ENCODE measurements around the gene ANK2. TPM values are rescaled to one million over a fixed set of nuclear protein-coding genes. Genes with fewer than 3 reads are reported as not detected.
"Not testable (repeated sequence)": the region's sequence is repeated elsewhere in the genome, so short reads cannot be mapped to it uniquely, and the experiment has no call there.

The ANK2 gene
- polyA plus RNA-seq, 4 donors: 53.4 to 70.7 (median 59.7) TPM

DNA sequence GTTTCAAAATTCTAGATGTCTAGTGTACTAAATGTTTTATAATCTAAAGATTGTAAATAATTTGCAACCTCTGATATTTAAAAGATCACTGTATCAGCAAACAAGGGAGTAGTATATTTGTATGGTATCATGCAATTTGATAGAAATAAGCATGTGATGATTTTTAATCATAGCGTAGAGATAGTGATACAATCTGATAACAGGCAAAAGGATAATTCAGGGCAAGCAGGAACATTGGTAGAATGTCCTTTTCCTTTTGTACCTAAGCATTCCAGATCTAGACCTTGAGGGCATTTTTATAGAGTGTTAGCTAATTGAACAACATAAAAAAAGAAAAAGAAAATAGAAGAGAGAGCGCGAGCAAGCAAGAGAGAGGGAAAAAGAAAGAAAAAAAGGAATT is 1.4 kb downstream of the ANK2 start:
- DNase-seq (ENCODE audit: low read depth in 4 of 4, low spot score in 3 of 4): no peak

- DNase-seq (ENCODE audit: low read depth in 4 of 4, low spot score in 3 of 4): no peak
Measured at GRCh38 chr4:113051361-113051760, 1.9 kb downstream of the ANK2 start.

- DNase-seq (ENCODE audit: low read depth in 4 of 4, low spot score in 3 of 4): no peak
Measured at GRCh38 chr4:113052379-113052951, 3.0 kb downstream of the ANK2 start.

DNA sequence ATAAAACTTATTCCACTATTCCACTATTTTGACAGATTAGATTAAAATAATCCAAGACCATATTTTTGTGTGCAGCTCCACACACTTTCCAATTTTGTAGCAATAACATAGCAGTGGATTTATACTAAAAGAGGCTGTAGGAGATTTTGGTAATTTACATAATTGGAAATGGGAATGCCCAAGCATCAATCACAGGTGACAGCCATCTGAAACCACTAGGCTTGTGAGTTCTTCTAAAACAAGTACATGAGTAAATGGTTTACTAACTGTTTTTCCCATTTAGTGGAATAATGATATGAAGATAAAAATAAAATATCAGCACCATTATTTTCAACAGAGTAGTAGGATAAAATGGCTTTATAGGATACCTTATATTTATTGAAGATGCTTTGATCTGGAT is 4.4 kb downstream of the ANK2 start:
- no peak for DNase-seq (ENCODE audit: low read depth in 4 of 4, low spot score in 3 of 4)

GRCh38 chr4:113056318-113056717 is 6.9 kb downstream of the ANK2 start:
- no peak for DNase-seq (ENCODE audit: low read depth in 4 of 4, low spot score in 3 of 4)

GRCh38 chr4:113057891-113058290 is 8.4 kb downstream of the ANK2 start:
- no peak for DNase-seq (ENCODE audit: low read depth in 4 of 4, low spot score in 3 of 4)

DNA sequence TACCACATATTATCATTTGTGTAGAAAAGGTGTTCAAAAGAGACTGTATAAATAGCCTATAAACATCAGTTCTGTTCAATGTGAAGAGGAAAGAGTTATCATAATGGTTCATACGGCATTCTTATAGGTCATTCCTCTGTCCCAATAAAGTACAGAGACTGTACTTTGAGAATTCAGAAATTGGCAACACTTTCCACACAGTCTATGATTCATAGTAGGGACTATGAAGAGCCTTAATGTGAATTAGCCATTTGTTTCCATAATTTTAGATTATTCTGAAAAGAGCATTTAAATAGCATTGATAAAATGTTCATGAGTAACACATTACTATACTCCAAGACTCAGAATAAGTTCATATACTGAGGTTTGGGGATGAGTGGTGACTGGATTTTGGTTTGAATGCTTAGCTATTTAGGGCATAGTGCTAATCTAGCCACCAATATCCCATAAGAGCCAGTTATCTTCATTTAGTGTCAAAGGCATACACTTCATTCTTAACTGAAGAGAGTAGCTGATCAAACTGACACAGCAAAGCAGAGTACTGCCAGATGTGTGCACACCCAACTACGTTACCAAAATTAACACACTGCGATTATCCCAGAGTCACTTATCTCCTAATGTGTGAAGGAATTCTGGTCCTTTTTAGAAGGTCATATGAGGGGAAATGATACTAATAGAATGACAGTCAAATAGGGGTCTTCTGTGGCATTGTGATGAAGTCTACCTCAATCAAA is 10.2 kb downstream of the ANK2 start:
- DNase-seq (ENCODE audit: low read depth in 4 of 4, low spot score in 3 of 4): no peak

- no peak for DNase-seq (ENCODE audit: low read depth in 4 of 4, low spot score in 3 of 4)
Measured at GRCh38 chr4:113060853-113061252, 11.4 kb downstream of the ANK2 start.

DNA sequence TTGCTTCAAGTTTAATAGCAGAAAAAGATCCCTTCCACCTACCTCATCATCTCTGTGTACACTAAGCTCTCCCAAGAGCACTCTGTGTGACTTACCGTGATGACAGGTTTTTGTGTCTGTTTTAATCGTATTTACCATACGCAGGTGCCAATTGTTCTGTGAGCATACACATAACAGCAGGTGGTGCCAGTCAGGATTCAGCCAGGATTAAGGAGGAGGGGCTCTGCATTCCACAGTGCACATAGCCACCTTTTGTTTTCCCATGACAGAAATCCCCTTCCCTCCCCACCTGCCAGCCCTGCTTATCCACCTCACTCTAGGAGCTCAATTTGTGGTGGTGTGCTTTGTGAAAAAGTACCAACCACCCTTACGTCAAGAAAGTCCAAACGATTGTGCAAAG is 14.8 kb downstream of the ANK2 start:
- DNase-seq (ENCODE audit: low read depth in 4 of 4, low spot score in 3 of 4): no peak

DNA sequence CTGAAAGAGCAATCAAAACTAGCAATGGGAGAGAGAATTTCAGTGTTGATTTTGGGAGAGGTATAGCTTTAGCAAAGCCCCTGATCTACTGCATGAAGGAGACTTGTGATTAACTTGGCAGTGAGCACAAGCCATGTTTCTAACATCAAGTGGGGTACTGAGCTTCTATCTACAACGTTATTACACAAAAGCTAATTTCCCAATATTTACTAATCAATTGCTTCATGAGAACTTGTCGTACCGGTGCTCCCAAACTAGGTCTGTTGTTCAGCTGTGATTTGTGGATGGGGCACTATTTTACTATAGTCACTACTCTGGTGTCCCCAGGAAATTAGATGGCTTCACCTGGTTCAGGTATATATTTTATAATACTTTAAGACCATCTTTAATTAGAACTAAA is 16.2 kb downstream of the ANK2 start:
- DNase-seq (ENCODE audit: low read depth in 4 of 4, low spot score in 3 of 4): no peak

- DNase-seq (ENCODE audit: low read depth in 4 of 4, low spot score in 3 of 4): not testable (repeated sequence)
Measured at GRCh38 chr4:113068771-113069170, 19.3 kb downstream of the ANK2 start.

GRCh38 chr4:113069212-113069892 is 19.9 kb downstream of the ANK2 start:
- no peak for DNase-seq (ENCODE audit: low read depth in 4 of 4, low spot score in 3 of 4)

DNA sequence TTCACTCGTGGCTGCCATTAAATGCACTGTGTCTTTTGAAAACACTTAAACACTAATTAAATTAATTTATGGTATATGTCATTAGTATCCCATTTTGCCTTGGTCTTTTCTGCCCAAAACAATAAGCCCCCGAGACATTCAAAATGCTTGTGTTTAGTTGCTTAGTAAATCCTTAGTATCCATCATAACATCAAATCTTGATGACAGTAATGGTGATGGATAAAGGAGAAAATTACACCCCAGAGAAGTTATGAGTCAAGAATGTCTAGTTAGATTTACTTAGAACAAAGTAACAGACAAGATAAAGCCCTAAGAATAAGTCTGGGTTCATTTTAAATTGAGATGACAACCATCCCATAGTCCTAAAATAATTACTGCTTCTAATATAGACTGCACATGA is 21.3 kb downstream of the ANK2 start:
- no peak for DNase-seq (ENCODE audit: low read depth in 4 of 4, low spot score in 3 of 4)

GRCh38 chr4:113071274-113071673 is 21.8 kb downstream of the ANK2 start:
- no peak for DNase-seq (ENCODE audit: low read depth in 4 of 4, low spot score in 3 of 4)

DNA sequence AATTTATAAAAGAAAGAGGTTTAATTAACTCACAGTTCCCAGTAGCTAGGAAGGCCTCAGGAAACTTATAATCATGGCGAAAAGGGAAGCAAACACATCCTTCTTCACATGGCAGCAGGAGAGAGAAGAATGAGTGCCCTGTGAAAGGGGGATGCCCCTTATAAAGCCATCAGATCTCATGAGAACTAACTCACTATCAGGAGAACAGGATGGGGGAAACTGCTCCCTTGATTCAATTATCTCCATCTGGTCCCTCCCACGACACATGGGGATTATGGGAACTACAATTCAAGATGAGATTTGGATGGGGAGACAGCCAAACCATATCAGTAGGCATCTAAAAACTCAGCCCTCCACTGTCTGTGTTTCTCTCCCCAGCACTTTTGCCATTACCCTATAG is 22.4 kb downstream of the ANK2 start:
- no peak for DNase-seq (ENCODE audit: low read depth in 4 of 4, low spot score in 3 of 4)

DNA sequence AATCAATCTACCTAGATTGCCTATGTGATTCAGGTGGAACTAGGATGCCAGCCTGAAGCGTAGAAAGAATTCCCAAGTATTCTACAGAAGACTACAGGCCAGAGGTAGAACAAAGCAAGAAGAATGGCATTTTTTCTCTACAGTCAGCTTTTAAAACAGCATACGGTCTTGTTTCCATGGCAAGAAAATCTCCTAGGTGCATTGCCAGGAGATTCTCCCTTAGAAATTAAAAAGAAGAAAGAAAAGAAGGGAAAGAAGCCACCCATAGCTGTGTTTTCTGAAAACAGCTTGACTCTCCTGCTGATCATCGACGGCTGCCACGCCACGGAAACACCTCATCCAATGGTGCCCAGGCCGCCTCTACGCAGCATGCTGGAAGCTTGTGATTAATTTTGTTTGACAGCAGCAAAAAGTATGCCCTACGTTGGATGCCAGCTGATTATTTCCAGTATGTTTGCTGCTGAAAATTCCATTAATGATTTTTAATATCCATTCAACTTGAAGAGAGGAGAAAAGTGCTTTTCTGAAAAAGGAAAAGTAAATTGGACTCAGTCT is 24.1 kb downstream of the ANK2 start:
- DNase-seq (ENCODE audit: low read depth in 4 of 4, low spot score in 3 of 4): no peak

- no peak for DNase-seq (ENCODE audit: low read depth in 4 of 4, low spot score in 3 of 4)
Measured at GRCh38 chr4:113077575-113077974, 28.1 kb downstream of the ANK2 start.

GRCh38 chr4:113078066-113078465 is 28.6 kb downstream of the ANK2 start:
- DNase-seq (ENCODE audit: low read depth in 4 of 4, low spot score in 3 of 4): no peak

DNA sequence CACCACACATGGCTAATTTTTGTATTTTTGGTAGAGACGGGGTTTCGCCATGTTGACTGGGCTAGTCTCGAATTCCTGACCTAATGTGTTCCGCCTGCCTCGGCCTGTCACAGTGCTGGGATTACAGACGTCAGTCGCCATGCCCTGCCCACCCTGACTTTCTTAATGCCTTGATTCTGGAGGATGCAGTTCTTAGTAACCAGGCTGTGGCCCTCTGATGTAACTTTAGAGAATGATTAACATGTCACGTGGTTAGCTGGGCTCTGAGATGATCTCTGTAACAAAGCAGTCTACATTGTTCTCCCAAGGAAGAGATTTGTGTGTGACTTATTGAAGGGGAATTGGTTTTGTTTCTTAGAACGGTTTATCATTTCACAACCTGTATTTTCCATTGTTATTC is 30.6 kb downstream of the ANK2 start:
- DNase-seq (ENCODE audit: low read depth in 4 of 4, low spot score in 3 of 4): no peak

DNA sequence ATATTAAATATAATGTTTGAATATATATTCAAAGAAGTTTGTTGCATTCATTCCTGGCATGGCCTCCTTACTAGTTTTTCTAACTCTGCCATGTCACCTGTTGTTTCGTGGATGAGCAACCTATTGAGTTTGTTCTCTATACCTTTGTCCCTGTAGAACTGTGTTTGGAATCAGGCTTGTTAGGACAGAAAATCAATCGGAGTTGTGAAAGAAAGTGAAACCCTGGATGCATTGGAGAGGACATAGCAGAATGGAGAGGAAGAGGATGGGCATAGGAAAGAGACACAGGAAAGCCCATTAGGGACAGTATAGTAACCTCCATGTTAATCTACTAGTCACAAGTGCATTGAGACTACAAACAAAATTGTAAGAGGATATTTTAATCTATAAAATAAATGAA is 31.2 kb downstream of the ANK2 start:
- no peak for DNase-seq (ENCODE audit: low read depth in 4 of 4, low spot score in 3 of 4)

DNA sequence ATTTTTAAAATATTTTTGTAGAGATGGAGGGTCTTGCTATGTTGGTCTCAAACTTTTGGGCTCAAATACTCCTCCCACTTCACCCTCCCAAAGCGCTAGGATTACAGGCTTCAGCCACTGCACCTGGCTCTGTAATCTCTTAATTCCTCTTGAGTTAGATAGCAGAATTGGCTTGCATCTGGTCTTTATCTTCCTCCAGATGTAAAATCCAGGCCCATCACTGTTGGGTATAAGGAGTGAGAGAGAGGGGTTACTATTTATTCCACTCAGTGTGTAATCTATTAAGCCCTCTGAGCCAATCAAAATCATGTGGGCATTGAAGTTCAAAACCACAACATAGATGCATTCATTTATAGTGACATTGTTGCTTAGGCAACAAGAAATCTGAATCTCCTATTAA is 33.9 kb downstream of the ANK2 start:
- DNase-seq (ENCODE audit: low read depth in 4 of 4, low spot score in 3 of 4): no peak

DNA sequence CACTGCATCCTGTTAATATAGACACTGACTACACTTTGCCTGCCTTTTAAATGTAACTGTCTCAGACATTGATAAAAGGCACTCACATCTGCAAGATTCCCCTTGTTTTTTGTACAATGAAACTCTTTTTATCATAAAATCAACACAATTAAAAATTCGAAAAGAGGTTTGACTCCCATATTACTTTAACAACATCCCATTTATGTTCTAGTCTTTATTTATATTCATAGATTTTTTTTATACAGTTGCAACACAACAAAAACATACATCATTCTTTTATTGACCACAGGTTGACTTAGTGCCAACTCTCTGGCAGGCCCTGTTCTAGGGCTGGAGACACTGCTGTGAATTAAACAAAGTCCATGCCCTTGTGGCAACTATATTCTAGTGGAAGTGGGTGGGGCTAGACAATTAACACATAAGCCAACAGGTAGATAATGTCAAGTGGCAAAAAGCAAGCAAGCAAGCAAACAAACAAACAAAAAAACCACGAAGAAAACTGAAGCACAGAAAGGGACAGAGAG is 36.8 kb downstream of the ANK2 start:
- no peak for DNase-seq (ENCODE audit: low read depth in 4 of 4, low spot score in 3 of 4)
